Right lobe of liver (tissue), 6 donors: ENCODE measurements around the gene L3MBTL3. TPM values are rescaled to one million over a fixed set of nuclear protein-coding genes. Genes with fewer than 3 reads are reported as not detected.
A peak's percentile ranks its signal among the peaks of the same experiment; 100 is the strongest.

Experiments
- ATAC-seq, 4 donors: fragments of 200-7000 bp; cut with Tn5 transposase; one replicate each; pipeline ENCODE4 v1.9.1; 2020; ENCODE audit warnings: mild to moderate bottlenecking in 4 of 4, moderate library complexity in 4 of 4
- DNase-seq, 3 donors: peaks; one replicate each; pipeline ENCODE4 v3.0.0-alpha.2; 2020
- H3K27ac ChIP-seq, 3 donors: fragments of 200-600 bp; one replicate each; pipeline ENCODE4 v1.8.0; 2022
- H3K27me3 ChIP-seq, 2 donors: fragments of 200-600 bp; one replicate each; pipeline ENCODE4 v1.8.0; 2022
- H3K36me3 ChIP-seq, 4 donors: fragments of 200-600 bp; sonication (generic) in 1 of 4; one replicate each; pipeline versions ENCODE4 v1.5.1 to v1.8.0; 2017 to 2022; ENCODE audit warnings: control low read depth in 1 of 4
- H3K4me1 ChIP-seq, 4 donors: fragments of 200-600 bp; sonication (generic) in 1 of 4; one replicate each; pipeline versions ENCODE4 v1.5.1 to v1.8.0; 2017 to 2022; ENCODE audit warnings: control low read depth in 1 of 4
- H3K4me3 ChIP-seq, 3 donors: fragments of 200-600 bp; one replicate each; pipeline ENCODE4 v1.8.0; 2022
- H3K9me3 ChIP-seq, 4 donors: fragments of 200-600 bp; sonication (generic) in 1 of 4; one replicate each; pipeline versions ENCODE4 v1.5.1 to v1.8.0; 2017 to 2022; ENCODE audit warnings: control low read depth in 1 of 4
- POLR2A ChIP-seq: fragments of 450-650 bp; IDR thresholded peaks from one replicate; pipeline ENCODE4 v1.6.1; 2017; ENCODE audit warnings: antibody characterized with exemption, mild to moderate bottlenecking
- WGBS: methylation state at CpG from one replicate; pipeline ENCODE4 v1.1.6; 2018; ENCODE audit warnings: low coverage, low lambda C conversion rate; ENCODE audit not compliant: insufficient coverage; ENCODE audit errors: missing lambda C conversion rate; 5-methylcytosine and 5-hydroxymethylcytosine counted together
- intact Hi-C, 2 donors: fragments of 100-400 bp; cut with DNase I; formaldehyde crosslinking; loops; one replicate each; pipeline versions ENCODE4 v1.11.2 to v1.14.1; 2022
- total RNA-seq, 6 experiments: library from RNA; depleted of rRNA in 2 of 6; stranded (reverse); fragments of >200 nt in 2 of 6; fragmentation: NEBNext Ultra II Directional in 3 of 6; extraction: Animal tissue kit (Norgen Biotek cat#: 25700) in 3 of 6; gene quantifications; one replicate each; pipeline versions ENCODE4 v1.1.0 to v1.2.4, GENCODE V29; 2016 to 2023
- TF ChIP-seq, protein P1 (sequence below), 4 donors: fragments of 200-600 bp in 3 of 4; fragments of 450-650 bp in 1 of 4; IDR thresholded peaks; one replicate each; pipeline versions ENCODE4 v1.5.1 to v1.8.0; 2016 to 2022; ENCODE audit warnings: antibody characterized with exemption in 4 of 4, mild to moderate bottlenecking in 2 of 4
- donor health status: DM: no; HTN: yes; CAD: no.
- donor health status: DM: no; HTN: no; CAD: no.
- donor health status: DM: no; HTN: no; CAD: no.
- donor health status: DM: no; HTN: yes; CAD: no.
- donor health status: DM: no; HTN: yes; CAD: no.

Gene L3MBTL3
- total RNA-seq, 6 experiments from 2014 or later: 3.0 to 13.2 (median 7.2) TPM

DNA sequence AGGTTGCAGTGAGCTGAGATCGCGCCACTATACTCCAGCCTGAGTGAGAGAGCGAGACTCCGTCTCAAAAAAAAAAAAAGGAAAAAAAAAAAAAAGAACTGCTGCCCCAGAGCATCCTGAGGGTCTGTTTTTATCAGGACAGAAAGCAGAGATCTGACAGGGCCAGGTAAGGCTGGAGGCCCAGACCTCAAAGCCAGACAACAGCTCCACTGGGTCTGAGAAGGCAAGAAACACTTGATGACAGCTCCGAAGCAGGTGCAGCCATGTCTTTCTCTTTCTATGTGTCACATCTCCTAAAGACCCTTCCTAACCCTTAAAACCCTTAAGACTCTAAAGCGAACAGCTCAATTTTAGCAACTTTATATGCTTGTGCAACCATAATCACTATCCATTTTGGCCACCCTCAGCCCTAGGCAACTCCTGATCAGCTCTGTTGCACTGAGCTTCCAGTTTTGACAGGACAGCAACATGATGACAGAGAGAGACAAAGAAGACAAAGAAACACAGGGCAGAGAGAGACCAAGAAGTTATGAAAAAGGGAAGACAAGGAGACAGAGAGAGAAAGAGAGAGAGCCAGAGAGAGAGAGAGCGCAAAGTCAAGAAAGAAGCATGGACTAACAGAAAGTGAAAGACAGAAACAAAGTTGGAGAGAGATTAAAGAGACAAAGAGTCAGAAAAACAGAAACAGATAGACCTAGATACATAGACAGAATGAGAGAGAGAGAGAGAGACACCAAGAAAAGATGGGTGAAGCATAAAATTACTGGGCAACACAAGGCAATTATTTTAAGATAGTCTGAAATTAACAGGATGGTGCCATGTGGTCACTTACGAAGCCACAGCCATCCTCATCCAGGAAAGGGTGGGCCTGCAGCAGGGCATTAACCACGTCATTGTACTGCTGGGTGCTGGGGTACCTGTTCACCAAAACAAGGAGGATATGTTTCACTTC is 165.2 kb downstream of the L3MBTL3 start:
- no peaks in the 10 kb centered on the region for H3K27me3 ChIP-seq
- TF ChIP-seq POLR2A: no peak
- TF ChIP-seq, protein P1, sequence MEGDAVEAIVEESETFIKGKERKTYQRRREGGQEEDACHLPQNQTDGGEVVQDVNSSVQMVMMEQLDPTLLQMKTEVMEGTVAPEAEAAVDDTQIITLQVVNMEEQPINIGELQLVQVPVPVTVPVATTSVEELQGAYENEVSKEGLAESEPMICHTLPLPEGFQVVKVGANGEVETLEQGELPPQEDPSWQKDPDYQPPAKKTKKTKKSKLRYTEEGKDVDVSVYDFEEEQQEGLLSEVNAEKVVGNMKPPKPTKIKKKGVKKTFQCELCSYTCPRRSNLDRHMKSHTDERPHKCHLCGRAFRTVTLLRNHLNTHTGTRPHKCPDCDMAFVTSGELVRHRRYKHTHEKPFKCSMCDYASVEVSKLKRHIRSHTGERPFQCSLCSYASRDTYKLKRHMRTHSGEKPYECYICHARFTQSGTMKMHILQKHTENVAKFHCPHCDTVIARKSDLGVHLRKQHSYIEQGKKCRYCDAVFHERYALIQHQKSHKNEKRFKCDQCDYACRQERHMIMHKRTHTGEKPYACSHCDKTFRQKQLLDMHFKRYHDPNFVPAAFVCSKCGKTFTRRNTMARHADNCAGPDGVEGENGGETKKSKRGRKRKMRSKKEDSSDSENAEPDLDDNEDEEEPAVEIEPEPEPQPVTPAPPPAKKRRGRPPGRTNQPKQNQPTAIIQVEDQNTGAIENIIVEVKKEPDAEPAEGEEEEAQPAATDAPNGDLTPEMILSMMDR (IDR thresholded peaks at IDR 0.05): no peak
- no peak for DNase-seq
- 71% methylated on average over 5 of the region's 9 CpGs for WGBS
- H3K9me3 ChIP-seq: no peaks in the 10 kb centered on the region
- peak in 1 of 4 donors; percentile 20 for ATAC-seq
- intact Hi-C loops: no loop called here
- no peak overlapping the region for H3K27ac ChIP-seq
- no peak overlapping the region for H3K4me3 ChIP-seq
- no peaks in the 10 kb centered on the region for H3K36me3 ChIP-seq
- H3K4me1 ChIP-seq: no peaks in the 10 kb centered on the region

DNA sequence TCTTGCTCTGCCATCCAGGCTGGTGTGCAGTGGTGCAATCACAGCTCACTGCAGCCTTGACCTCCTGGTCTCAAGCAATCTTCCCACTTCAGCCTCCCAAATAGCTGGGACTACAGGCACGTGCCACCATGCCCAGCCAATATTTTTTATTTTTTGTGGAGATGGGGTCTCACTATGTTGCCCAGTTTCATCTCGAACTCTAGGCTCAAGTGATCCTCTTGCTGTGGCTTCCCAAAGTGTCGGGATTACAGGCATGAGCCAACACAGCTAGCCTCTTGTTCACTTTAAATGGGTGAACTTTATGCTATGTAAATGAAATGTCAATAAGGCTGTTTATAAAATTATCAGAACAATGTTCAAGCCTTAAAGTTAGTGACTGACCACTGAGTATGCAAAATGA is 167.3 kb downstream of the L3MBTL3 start:
- Histone ChIP-seq H3K27me3 (no peaks in the 10 kb centered on the region), H3K9me3 (no peaks in the 10 kb centered on the region), H3K4me3 (no peak overlapping the region), H3K27ac (no peak overlapping the region), H3K36me3 (no peaks in the 10 kb centered on the region), H3K4me1 (no peaks in the 10 kb centered on the region)
- WGBS: 78% methylated on average over 2 of the region's 3 CpGs
- intact Hi-C loops: no loop called here
- DNase-seq (no peak), ATAC-seq (no peak)
- TF ChIP-seq, protein P1 (IDR thresholded peaks at IDR 0.05): no peak
- TF ChIP-seq POLR2A: no peak

DNA sequence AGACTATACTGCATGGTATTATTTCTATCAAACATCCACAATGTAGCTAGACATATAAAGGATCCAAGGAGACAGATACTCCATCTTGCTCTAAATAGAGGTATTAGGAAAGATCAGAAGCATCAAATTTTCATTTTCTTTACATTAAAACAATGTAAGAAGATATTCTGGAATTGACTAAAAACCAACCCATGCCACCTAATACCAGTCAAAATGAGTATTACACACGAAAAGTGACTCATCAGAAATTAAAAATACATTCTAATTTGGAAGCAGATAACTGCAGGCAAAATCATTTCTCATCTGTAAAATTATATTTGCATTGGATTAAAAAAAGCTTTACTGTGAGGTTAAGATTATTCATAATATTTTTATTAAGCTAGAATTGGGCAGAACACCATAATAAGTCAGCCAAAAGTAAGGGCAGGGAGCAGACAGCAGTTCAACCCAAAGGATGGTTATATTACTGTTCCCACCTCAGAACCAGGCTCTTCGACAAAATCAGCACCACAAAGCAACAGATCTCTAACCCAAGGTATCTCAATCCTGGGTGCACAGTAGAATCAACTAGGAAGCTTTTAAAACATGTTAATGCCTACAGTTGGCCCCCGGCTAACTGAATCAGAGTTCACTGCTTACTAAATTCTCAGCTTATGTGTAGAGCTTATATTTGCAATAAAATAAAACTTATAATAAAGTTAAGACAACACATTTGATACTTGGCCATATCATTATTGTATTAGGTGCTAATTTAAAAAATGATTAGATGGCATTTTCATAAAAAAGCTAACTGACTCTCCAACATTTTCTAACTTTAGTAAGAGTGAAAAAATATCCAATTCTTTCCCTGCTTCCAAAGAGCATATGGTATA is 169.2 kb downstream of the L3MBTL3 start:
- no peak overlapping the region for H3K27ac ChIP-seq
- H3K27me3 ChIP-seq: no peaks in the 10 kb centered on the region
- WGBS: 63% methylated on average over 3 of the region's 3 CpGs
- no peak overlapping the region for H3K4me3 ChIP-seq
- no peaks in the 10 kb centered on the region for H3K9me3 ChIP-seq
- H3K36me3 ChIP-seq: no peaks in the 10 kb centered on the region
- intact Hi-C loops: no loop called here
- no peaks in the 10 kb centered on the region for H3K4me1 ChIP-seq
- no peak for TF ChIP-seq POLR2A
- TF ChIP-seq, protein P1 (IDR thresholded peaks at IDR 0.05): no peak
- DNase-seq: no peak
- no peak for ATAC-seq

DNA sequence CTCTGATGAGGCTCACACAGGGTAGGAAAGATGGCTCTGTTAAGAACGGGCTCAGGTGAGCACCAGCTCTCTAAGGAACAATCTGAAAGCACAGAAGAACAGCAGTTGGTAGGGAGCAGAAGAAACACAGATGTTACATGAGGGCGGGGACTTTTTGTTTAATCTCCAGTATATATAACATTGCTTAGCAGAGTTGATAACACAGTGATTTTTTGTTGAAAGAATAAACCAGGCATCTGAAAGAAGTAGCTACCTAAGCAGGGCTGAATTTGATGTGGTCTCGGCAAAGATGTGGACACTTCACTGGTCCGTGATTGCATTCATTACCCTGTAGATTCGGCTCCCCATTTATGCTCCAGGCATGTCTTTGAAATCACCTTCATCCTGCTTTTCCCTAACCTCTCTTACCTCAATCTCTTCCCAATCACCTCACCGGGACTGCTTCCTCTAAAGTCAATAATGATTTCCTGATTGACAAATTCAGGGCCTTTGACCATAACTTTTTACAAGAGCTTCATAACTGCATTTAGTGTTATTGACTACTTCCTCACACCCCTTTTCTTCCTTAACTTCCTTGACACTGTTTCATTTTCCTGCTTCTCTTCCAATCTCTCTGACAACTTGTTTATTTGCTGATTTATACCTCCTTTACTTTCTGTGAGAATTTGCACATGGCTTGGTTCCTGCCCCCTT is 170.0 kb downstream of the L3MBTL3 start:
- Histone ChIP-seq H3K27ac (no peak overlapping the region), H3K36me3 (no peaks in the 10 kb centered on the region), H3K9me3 (no peaks in the 10 kb centered on the region), H3K27me3 (no peaks in the 10 kb centered on the region), H3K4me1 (no peaks in the 10 kb centered on the region), H3K4me3 (no peak overlapping the region)
- no peak for TF ChIP-seq POLR2A
- TF ChIP-seq, protein P1 (IDR thresholded peaks at IDR 0.05): no peak
- DNase-seq: no peak
- intact Hi-C loops: no loop called here
- 53% methylated on average over 4 of the region's 6 CpGs for WGBS
- ATAC-seq: no peak
